Fibroblast of lung (primary cell): Measurements from ENCODE around the gene HIVEP3.

ENCODE experiments used
- EZH2 ChIP-seq: IDR thresholded peaks from 2 replicates; pipeline ENCODE4 v1.5.1; 2012; ENCODE audit warnings: low read length, control low read depth, mild to moderate bottlenecking; ENCODE audit errors: missing control alignments
- TF ChIP-seq, protein P1 (sequence below), 2 donors: IDR thresholded peaks in 1 of 2; conservative IDR thresholded peaks in 1 of 2; 1 replicate in 1 of 2; 2 replicates in 1 of 2; pipeline ENCODE4 v1.5.1; 2011 to 2012; ENCODE audit warnings: low read length in 2 of 2, control low read depth in 1 of 2, inconsistent platforms in 1 of 2, low read depth in 1 of 2, mild to moderate bottlenecking in 1 of 2

DNA sequence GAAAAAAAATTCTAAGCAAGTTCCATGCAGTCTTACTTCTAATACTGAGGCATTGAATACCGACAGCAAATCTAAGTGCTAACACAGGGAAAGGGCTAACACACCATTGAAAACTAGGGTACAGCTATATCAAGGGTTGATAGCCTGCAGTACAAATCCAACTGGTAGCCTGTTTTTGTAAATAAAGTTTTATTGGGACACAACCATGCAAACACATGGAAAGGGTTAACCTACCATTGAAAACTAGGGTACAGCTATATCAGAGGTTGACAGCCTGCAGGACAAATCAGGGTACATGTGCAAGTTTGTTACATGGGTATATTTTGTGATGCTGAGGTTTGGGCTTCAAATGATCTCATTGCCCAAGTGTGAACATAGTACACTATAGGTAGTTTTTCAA, 212.9 kb downstream of the HIVEP3 start:
- TF ChIP-seq, protein P1, sequence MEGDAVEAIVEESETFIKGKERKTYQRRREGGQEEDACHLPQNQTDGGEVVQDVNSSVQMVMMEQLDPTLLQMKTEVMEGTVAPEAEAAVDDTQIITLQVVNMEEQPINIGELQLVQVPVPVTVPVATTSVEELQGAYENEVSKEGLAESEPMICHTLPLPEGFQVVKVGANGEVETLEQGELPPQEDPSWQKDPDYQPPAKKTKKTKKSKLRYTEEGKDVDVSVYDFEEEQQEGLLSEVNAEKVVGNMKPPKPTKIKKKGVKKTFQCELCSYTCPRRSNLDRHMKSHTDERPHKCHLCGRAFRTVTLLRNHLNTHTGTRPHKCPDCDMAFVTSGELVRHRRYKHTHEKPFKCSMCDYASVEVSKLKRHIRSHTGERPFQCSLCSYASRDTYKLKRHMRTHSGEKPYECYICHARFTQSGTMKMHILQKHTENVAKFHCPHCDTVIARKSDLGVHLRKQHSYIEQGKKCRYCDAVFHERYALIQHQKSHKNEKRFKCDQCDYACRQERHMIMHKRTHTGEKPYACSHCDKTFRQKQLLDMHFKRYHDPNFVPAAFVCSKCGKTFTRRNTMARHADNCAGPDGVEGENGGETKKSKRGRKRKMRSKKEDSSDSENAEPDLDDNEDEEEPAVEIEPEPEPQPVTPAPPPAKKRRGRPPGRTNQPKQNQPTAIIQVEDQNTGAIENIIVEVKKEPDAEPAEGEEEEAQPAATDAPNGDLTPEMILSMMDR (conservative IDR thresholded peaks at IDR 0.05 in 1 of 2, IDR thresholded peaks at IDR 0.05 in 1 of 2; ENCODE audit: low read depth in 1 of 2, low read length in 2 of 2): no peak
- TF ChIP-seq EZH2: no peak
